GM21360 (cell line): ENCODE results near the gene RNF13.

Experiments used
- ATAC-seq: cut with Tn5 transposase; IDR thresholded peaks from one replicate; pipeline ENCODE4 v1.9.1; 2021; ENCODE audit warnings: mild to moderate bottlenecking, moderate library complexity; ENCODE audit not compliant: unreplicated experiment

The RNF13 gene, protein sequence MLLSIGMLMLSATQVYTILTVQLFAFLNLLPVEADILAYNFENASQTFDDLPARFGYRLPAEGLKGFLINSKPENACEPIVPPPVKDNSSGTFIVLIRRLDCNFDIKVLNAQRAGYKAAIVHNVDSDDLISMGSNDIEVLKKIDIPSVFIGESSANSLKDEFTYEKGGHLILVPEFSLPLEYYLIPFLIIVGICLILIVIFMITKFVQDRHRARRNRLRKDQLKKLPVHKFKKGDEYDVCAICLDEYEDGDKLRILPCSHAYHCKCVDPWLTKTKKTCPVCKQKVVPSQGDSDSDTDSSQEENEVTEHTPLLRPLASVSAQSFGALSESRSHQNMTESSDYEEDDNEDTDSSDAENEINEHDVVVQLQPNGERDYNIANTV

DNA sequence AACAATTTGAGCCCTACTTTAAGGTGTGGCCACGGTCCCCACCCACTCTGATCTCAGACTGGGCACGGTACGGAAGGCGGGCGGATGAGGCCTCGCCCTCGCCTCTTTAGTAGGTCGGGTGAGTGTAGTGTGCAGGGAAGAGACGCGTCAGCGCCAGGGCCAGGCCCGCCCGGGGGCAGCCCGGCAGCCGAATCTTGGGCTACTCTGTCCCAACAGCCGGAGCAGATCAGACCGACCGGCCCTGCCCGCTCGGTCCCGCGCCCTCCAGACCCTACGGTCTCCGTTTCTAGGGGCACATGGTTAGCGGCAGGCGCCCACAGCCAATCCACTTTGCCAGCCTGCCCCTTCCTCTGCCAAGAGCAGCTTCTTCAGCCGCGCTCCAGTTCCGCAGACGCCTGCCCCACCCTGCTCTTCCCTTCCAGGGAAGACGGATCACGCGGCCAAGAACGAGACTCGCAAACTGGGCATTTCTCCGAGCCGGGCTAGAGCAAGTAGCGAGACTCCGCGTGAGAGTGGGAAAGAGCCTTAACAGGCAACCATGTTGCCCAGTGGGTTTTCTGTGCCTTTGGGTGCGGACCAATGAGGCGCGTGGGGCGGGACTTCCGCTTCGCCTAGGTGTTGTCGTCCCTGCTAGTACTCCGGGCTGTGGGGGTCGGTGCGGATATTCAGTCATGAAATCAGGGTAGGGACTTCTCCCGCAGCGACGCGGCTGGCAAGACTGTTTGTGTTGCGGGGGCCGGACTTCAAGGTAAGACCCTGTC, at the start of gene RNF13:
Gene RNF13 (plus strand): TSS at position 610 of the 761 bp plus-strand sequence. CDS start 32,812 bp downstream, outside the sequence.
- ATAC-seq, result peak; percentile 90

DNA sequence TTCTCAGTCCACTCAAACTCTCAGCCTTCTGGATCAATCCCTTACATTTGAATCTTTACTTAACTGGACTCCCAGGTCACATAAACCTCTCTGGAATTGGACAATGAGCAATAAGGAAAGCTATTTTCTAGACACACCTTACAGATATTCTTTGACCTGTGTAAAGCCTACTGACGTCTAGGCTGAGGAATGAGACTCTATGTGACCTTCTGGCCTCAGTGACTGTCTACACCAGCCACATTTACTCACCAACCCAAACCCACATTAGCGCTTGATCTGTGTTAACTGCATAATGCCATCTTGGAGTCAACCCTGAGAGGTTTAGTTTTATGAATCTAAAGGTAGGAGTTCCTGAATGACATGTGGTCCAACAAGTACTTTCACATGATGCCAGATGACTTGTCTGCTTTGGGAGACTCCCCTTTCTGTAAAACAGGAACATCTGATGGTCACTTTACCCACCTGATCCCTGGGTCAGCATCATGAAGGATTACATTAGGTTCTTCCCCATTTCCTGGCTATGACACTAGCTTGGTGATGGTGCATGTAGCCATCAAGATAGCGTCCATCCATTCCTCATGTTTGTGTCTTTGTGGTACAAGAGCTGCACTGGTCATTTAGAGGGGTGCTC, 49.3 kb upstream of the RNF13 start:
- no peak for ATAC-seq

- no peak for ATAC-seq
These were observed 48.7 kb upstream of the RNF13 start for GRCh38 chr3:149764302-149764701.

DNA sequence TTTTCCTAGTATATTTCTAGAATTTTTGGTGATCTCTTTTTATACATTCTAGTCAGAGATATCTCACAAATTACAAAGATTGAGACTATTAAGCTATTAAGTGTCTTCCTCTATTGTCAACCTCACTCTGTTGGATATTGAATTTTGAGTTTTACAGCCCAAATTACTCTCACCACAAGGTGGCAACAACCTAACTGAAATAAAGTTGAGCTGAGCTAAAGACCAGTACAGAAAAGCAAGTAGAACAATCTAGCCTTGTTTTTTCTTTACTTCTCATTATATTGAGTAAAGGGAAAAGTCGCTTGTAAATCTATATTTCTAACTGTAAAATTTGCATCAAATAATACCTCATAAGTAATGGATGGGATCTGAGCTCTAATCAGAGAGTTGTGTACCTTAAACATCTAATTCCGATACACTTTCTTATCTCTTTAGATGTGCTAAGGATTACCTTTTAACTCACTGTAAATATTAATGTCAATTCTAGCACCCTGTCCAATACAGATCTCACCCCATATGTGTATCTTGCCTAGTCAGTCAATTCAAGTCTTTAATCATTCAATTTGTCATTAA, 47.2 kb upstream of the RNF13 start:
- no peak for ATAC-seq

- no peak for ATAC-seq
These were observed 45.3 kb upstream of the RNF13 start for GRCh38 chr3:149767720-149768119.

- ATAC-seq, result no peak
These were observed 44.3 kb upstream of the RNF13 start for GRCh38 chr3:149768704-149769103.

- no peak for ATAC-seq
These were observed 42.8 kb upstream of the RNF13 start for GRCh38 chr3:149770246-149770645.

GRCh38 chr3:149771652-149772271, 41.3 kb upstream of the RNF13 start:
- ATAC-seq, result no peak

DNA sequence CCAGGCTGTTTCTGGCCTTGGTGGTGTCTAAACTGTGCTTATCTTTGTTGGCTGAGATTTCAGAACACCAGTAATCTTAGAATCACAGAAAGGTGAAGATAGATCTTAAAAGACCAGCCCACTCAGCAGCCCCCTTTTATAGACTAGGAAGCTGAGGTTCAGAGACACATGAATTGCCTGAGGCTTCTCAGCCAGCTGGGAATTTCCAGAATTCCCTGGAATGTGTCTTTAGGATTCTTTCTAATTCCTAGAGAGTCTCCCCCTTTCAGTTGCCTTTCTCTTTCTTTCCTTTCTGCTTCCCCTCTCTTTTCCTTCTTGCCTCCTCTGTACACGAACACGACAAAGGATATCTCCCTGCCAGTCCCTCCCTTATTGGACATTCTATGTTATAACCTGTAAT, 40.2 kb upstream of the RNF13 start:
- ATAC-seq, result no peak

GRCh38 chr3:149776170-149776569, 36.8 kb upstream of the RNF13 start:
- ATAC-seq, result no peak

- ATAC-seq, result no peak
These were observed 35.4 kb upstream of the RNF13 start for GRCh38 chr3:149777414-149778214.

- no peak for ATAC-seq
These were observed 31.8 kb upstream of the RNF13 start for GRCh38 chr3:149781211-149781610.

DNA sequence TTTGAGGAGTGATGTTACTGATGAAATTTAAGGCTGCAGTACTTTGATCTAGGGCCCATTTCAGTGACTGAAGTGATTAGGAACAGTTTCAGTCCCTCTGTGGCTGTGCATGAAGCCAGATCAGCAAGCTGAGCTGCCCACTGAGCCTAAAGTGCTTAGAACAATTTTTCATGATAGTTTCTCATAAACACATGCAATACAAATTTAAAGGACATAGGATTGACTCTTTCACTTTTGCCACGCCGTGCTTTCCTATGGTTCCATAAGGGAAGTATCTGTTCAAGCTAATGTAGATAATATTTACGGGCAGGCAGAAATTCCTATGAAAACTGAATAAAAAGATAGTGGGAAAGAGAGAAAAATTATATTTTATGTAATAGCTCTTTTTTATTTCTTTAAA, 31.3 kb upstream of the RNF13 start:
- ATAC-seq, result no peak

- ATAC-seq, result no peak
These were observed 29.4 kb upstream of the RNF13 start for GRCh38 chr3:149783576-149783975.

DNA sequence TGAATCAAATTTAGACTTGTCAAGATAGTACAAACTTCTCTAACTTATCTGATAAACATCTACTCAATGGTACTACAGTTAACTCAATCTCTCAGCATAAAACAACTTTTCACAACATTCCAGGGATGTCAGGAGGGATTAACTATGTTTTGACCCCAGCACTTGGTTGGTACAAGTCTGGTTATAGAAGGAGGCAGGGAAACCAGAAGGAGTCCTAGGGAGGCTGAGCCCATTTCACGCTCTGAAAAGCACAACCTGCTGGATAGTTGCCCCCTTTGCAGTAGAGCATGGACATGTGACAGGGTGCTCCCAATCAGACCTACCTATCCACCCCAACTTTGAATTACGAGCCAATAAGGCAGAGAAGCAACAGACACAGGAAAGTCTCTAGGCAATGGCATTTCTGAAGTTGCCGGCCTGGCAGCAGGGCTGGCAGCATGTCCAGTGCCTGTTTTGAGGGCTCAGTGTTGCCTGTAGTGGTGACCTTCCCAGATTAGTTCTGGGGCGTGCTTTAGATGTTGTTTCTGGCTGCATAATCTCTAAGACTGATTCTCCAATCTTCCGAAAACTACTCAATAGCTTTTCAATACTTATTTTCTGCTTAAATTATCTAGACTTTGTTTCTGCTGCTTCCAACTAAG, 28.8 kb upstream of the RNF13 start:
- ATAC-seq, result no peak

DNA sequence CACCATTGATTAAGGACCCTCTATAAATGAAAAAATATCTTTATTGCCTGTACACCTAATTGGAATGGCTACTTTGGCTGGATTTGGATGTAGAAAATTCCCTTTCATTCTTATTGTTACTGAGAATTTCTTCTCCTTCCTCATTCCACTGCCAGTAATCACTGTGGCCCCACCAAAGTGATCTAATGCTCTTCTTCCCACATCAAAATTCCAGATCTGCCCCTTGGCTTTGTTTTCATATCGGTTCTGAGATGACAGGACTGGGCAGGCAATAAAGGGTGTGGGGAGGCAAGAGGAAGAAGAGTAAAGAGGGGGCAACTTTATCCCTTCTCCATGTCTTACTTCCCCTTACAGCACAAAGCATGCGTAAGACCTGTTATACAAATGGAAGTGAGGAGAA, 22.7 kb upstream of the RNF13 start:
- ATAC-seq, result no peak

GRCh38 chr3:149790698-149791097, 22.3 kb upstream of the RNF13 start:
- ATAC-seq, result no peak

- no peak for ATAC-seq
These were observed 20.4 kb upstream of the RNF13 start, which contains the start of gene ANKUB1 for GRCh38 chr3:149792452-149793270. TSS of gene ANKUB1 (minus strand) at chr3:149792554. CDS start at chr3:149792366, 188 bp downstream.

DNA sequence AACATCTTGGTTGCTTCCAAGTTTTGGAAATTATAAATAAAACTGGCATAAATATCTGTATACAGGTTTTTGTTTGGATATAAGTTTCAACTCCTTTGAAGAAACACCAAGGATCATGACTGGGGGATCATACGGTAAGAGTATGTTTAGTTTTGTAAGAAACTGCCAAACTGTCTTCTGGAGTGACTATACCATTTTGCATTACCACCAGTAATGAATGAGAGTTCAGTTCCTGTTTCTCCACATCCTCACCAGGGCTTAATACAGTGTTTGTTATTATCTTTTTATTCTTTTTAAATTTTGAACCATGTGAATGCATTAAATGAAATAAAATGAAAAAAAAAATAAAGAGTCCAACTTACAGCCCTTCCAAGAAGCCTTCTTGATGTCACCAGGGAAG, 17.0 kb upstream of the RNF13 start:
- no peak for ATAC-seq
